Lower leg skin (tissue), 3 donors: ENCODE measurements around the gene CYGB.

Source experiments
- POLR2A ChIP-seq, 2 donors: fragments of 450-650 bp; IDR thresholded peaks; one replicate each; pipeline ENCODE4 v1.6.1; 2016 to 2017; ENCODE audit warnings: antibody characterized with exemption in 2 of 2, mild to moderate bottlenecking in 1 of 2, moderate library complexity in 1 of 2
- TF ChIP-seq, protein P1 (sequence below), 3 donors: fragments of 450-650 bp; IDR thresholded peaks; one replicate each; pipeline ENCODE4 v1.5.1; 2016; ENCODE audit warnings: antibody characterized with exemption in 3 of 3, mild to moderate bottlenecking in 3 of 3, moderate library complexity in 2 of 3

DNA sequence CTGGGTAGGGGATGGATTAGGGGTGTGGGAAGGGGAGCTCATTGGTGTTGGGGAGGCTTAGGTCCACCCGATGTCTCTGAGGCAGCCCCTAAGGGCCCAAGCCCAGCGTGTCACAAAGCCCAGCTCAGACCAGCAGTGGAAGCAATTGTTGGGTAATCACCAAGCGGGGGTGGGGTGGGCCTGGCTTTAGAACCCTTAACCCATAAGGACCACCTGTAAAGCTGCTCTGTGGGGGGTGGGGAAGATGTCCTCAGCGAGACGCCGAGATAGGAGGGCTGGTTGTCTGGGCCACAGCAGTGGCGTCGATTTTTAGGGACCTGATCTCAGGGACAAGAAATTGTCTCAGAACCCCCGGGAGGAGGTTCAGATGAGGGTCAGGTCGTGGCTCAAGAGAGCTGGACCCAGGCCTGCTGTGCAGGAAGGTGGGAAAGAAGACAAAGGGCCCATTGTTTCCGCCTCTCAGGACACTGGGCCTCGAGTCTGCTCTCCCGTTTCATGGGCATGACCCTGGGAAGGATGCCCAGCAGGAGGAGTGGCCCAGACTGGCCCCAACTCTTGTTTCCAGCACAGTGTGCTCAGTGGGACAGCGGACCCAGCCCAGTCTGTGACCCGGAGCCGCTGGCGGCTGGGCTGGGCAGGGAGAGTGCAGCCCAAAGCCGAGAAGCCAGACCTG, 32.2 kb upstream of the CYGB start:
- TF ChIP-seq, protein P1, sequence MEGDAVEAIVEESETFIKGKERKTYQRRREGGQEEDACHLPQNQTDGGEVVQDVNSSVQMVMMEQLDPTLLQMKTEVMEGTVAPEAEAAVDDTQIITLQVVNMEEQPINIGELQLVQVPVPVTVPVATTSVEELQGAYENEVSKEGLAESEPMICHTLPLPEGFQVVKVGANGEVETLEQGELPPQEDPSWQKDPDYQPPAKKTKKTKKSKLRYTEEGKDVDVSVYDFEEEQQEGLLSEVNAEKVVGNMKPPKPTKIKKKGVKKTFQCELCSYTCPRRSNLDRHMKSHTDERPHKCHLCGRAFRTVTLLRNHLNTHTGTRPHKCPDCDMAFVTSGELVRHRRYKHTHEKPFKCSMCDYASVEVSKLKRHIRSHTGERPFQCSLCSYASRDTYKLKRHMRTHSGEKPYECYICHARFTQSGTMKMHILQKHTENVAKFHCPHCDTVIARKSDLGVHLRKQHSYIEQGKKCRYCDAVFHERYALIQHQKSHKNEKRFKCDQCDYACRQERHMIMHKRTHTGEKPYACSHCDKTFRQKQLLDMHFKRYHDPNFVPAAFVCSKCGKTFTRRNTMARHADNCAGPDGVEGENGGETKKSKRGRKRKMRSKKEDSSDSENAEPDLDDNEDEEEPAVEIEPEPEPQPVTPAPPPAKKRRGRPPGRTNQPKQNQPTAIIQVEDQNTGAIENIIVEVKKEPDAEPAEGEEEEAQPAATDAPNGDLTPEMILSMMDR (IDR thresholded peaks at IDR 0.05), result no peak
- TF ChIP-seq POLR2A (IDR thresholded peaks at IDR 0.05), result no peak
